ENCODE data around the gene TEKT4. TPM values are rescaled to one million over a fixed set of nuclear protein-coding genes. Genes with fewer than 3 reads are reported as not detected.
"Not testable (repeated sequence)": the region's sequence is repeated elsewhere in the genome, so short reads cannot be mapped to it uniquely, and the experiment has no call there.

The TEKT4 gene, protein sequence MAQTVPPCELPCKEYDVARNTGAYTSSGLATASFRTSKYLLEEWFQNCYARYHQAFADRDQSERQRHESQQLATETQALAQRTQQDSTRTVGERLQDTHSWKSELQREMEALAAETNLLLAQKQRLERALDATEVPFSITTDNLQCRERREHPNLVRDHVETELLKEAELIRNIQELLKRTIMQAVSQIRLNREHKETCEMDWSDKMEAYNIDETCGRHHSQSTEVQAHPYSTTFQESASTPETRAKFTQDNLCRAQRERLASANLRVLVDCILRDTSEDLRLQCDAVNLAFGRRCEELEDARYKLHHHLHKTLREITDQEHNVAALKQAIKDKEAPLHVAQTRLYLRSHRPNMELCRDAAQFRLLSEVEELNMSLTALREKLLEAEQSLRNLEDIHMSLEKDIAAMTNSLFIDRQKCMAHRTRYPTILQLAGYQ
- under 0.01 TPM for total RNA-seq

- no peaks in the 10 kb centered on the region for H3K9me3 ChIP-seq (ENCODE audit: control insufficient read depth in 3 of 3, low read length in 3 of 3)
- H3K9ac ChIP-seq (ENCODE audit: low read depth in 1 of 3, low read length in 3 of 3): no peak within 1 kb of the TSS
- H3K4me3 ChIP-seq (ENCODE audit: low read length in 3 of 3): no peak within 1 kb of the TSS
- H3K4me1 ChIP-seq (ENCODE audit: control insufficient read depth in 3 of 3, insufficient read depth in 3 of 3, low read length in 3 of 3): no peaks in the 10 kb centered on the region
- no peaks in the 10 kb centered on the region for H3K36me3 ChIP-seq (ENCODE audit: control insufficient read depth in 3 of 3, insufficient read depth in 3 of 3, low read length in 3 of 3)
- no peak within 1 kb of the TSS for H3K27ac ChIP-seq (ENCODE audit: low read depth, low read length)
- H3K27me3 ChIP-seq (ENCODE audit: control insufficient read depth in 3 of 3, insufficient read depth in 3 of 3, low read length in 3 of 3): peaks cover 16 to 48% (median 46%) of the 10 kb centered on the region in 3 donors
Observed at GRCh38 chr2:94871226-94872087, at the start of gene TEKT4. Gene TEKT4 (plus strand): TSS chr2:94871430. CDS start chr2:94871580, 150 bp downstream.

GRCh38 chr2:94839224-94839623, 32.0 kb upstream of the TEKT4 start:
- H3K36me3 ChIP-seq (ENCODE audit: control insufficient read depth in 3 of 3, insufficient read depth in 3 of 3, low read length in 3 of 3); H3K9me3 ChIP-seq (ENCODE audit: control insufficient read depth in 3 of 3, low read length in 3 of 3); H3K27me3 ChIP-seq (ENCODE audit: control insufficient read depth in 3 of 3, insufficient read depth in 3 of 3, low read length in 3 of 3); H3K4me3 ChIP-seq (ENCODE audit: low read length in 3 of 3); H3K27ac ChIP-seq (ENCODE audit: low read depth, low read length); H3K4me1 ChIP-seq (ENCODE audit: control insufficient read depth in 3 of 3, insufficient read depth in 3 of 3, low read length in 3 of 3); H3K9ac ChIP-seq (ENCODE audit: low read depth in 1 of 3, low read length in 3 of 3): not testable (repeated sequence)

DNA sequence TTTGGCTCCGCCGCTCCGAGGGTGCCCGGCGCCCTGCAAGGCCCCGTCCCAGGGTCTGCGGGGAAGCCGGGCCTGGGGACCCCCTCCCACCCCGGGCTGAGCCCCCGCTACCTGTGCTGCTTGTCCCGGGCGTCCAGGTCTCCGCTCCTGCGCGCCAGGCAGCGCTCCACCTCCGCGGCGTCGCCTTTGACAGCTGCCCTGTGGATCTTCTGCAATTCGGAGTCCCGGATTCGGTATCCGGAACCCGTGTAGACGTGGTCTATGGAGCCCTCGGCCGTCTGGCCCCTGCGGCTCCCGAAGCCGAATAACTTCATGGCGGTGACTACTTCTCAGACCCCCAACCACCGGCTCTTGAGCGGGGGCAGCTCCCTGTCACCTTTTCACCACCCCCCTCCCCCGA, 14.4 kb upstream of the TEKT4 start:
- H3K9me3 ChIP-seq (ENCODE audit: control insufficient read depth in 3 of 3, low read length in 3 of 3); H3K4me1 ChIP-seq (ENCODE audit: control insufficient read depth in 3 of 3, insufficient read depth in 3 of 3, low read length in 3 of 3); H3K9ac ChIP-seq (ENCODE audit: low read depth in 1 of 3, low read length in 3 of 3); H3K4me3 ChIP-seq (ENCODE audit: low read length in 3 of 3); H3K27ac ChIP-seq (ENCODE audit: low read depth, low read length); H3K36me3 ChIP-seq (ENCODE audit: control insufficient read depth in 3 of 3, insufficient read depth in 3 of 3, low read length in 3 of 3): not testable (repeated sequence)
- H3K27me3 ChIP-seq (ENCODE audit: control insufficient read depth in 3 of 3, insufficient read depth in 3 of 3, low read length in 3 of 3): peaks cover 11 to 25% (median 11%) of the 10 kb centered on the region in 3 donors

GRCh38 chr2:94857367-94858162, 13.7 kb upstream of the TEKT4 start:
- not testable (repeated sequence) for H3K4me1 ChIP-seq (ENCODE audit: control insufficient read depth in 3 of 3, insufficient read depth in 3 of 3, low read length in 3 of 3); H3K4me3 ChIP-seq (ENCODE audit: low read length in 3 of 3); H3K9me3 ChIP-seq (ENCODE audit: control insufficient read depth in 3 of 3, low read length in 3 of 3); H3K27ac ChIP-seq (ENCODE audit: low read depth, low read length); H3K36me3 ChIP-seq (ENCODE audit: control insufficient read depth in 3 of 3, insufficient read depth in 3 of 3, low read length in 3 of 3); H3K9ac ChIP-seq (ENCODE audit: low read depth in 1 of 3, low read length in 3 of 3)
- peaks cover 17 to 31% (median 18%) of the 10 kb centered on the region in 3 donors for H3K27me3 ChIP-seq (ENCODE audit: control insufficient read depth in 3 of 3, insufficient read depth in 3 of 3, low read length in 3 of 3)

GRCh38 chr2:94858163-94858888, 12.9 kb upstream of the TEKT4 start:
- H3K4me1 ChIP-seq (ENCODE audit: control insufficient read depth in 3 of 3, insufficient read depth in 3 of 3, low read length in 3 of 3); H3K9ac ChIP-seq (ENCODE audit: low read depth in 1 of 3, low read length in 3 of 3); H3K4me3 ChIP-seq (ENCODE audit: low read length in 3 of 3); H3K9me3 ChIP-seq (ENCODE audit: control insufficient read depth in 3 of 3, low read length in 3 of 3); H3K27ac ChIP-seq (ENCODE audit: low read depth, low read length); H3K36me3 ChIP-seq (ENCODE audit: control insufficient read depth in 3 of 3, insufficient read depth in 3 of 3, low read length in 3 of 3): not testable (repeated sequence)
- peaks cover 17 to 36% (median 24%) of the 10 kb centered on the region in 3 donors for H3K27me3 ChIP-seq (ENCODE audit: control insufficient read depth in 3 of 3, insufficient read depth in 3 of 3, low read length in 3 of 3)

GRCh38 chr2:94861308-94862152, 9.7 kb upstream of the TEKT4 start:
- no peaks in the 10 kb centered on the region for H3K36me3 ChIP-seq (ENCODE audit: control insufficient read depth in 3 of 3, insufficient read depth in 3 of 3, low read length in 3 of 3)
- no peaks in the 10 kb centered on the region for H3K9me3 ChIP-seq (ENCODE audit: control insufficient read depth in 3 of 3, low read length in 3 of 3)
- no peaks in the 10 kb centered on the region for H3K4me1 ChIP-seq (ENCODE audit: control insufficient read depth in 3 of 3, insufficient read depth in 3 of 3, low read length in 3 of 3)
- H3K9ac ChIP-seq (ENCODE audit: low read depth in 1 of 3, low read length in 3 of 3): no peak overlapping the region
- H3K27me3 ChIP-seq (ENCODE audit: control insufficient read depth in 3 of 3, insufficient read depth in 3 of 3, low read length in 3 of 3): peaks cover 17 to 39% (median 26%) of the 10 kb centered on the region in 3 donors
- H3K27ac ChIP-seq (ENCODE audit: low read depth, low read length): no peak overlapping the region
- no peak overlapping the region for H3K4me3 ChIP-seq (ENCODE audit: low read length in 3 of 3)

GRCh38 chr2:94862903-94863302, 8.3 kb upstream of the TEKT4 start:
- not testable (repeated sequence) for H3K27ac ChIP-seq (ENCODE audit: low read depth, low read length); H3K36me3 ChIP-seq (ENCODE audit: control insufficient read depth in 3 of 3, insufficient read depth in 3 of 3, low read length in 3 of 3)
- peaks cover 17 to 32% (median 26%) of the 10 kb centered on the region in 3 donors for H3K27me3 ChIP-seq (ENCODE audit: control insufficient read depth in 3 of 3, insufficient read depth in 3 of 3, low read length in 3 of 3)

DNA sequence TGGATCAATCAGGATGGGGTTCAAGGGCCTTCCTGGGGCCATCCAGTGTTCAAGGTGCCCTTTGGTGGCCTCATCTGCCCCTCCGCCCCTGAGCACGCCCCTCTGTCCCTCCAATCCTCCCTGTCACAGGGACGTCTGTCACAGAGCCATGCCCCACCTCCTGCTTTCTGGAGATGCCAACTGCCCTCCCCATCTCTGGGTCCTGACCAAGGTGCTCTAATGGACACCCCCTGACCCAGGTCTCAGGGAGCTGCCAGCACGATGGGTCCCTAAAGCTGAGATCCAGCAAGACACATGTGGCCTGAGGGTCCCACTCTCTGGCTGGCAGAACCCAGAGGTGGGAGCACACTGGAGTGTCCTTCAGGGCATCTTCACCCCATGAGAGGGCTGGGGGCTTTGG, 2.1 kb upstream of the TEKT4 start:
- Histone ChIP-seq H3K4me3 (ENCODE audit: low read length in 3 of 3) (no peak overlapping the region), H3K4me1 (ENCODE audit: control insufficient read depth in 3 of 3, insufficient read depth in 3 of 3, low read length in 3 of 3) (no peaks in the 10 kb centered on the region), H3K9me3 (ENCODE audit: control insufficient read depth in 3 of 3, low read length in 3 of 3) (no peaks in the 10 kb centered on the region), H3K36me3 (ENCODE audit: control insufficient read depth in 3 of 3, insufficient read depth in 3 of 3, low read length in 3 of 3) (no peaks in the 10 kb centered on the region), H3K9ac (ENCODE audit: low read depth in 1 of 3, low read length in 3 of 3) (no peak overlapping the region), H3K27me3 (ENCODE audit: control insufficient read depth in 3 of 3, insufficient read depth in 3 of 3, low read length in 3 of 3) (peaks cover 14 to 41% (median 40%) of the 10 kb centered on the region in 3 donors), H3K27ac (ENCODE audit: low read depth, low read length) (no peak overlapping the region)

More at GRCh38 chr2:94862903-94863302, 8.3 kb upstream of the TEKT4 start:
- not testable (repeated sequence) for H3K9me3 ChIP-seq (ENCODE audit: control insufficient read depth in 3 of 3, low read length in 3 of 3); H3K4me1 ChIP-seq (ENCODE audit: control insufficient read depth in 3 of 3, insufficient read depth in 3 of 3, low read length in 3 of 3); H3K4me3 ChIP-seq (ENCODE audit: low read length in 3 of 3); H3K9ac ChIP-seq (ENCODE audit: low read depth in 1 of 3, low read length in 3 of 3)
